ENCODE measurements around the gene OTUB1. TPM values are rescaled to one million over a fixed set of nuclear protein-coding genes. Genes with fewer than 3 reads are reported as not detected.

The OTUB1 gene
- total RNA-seq, 1 experiment from 2014 or later: 87.0 TPM

- Histone ChIP-seq H3K36me3 (ENCODE audit: control insufficient read depth in 1 of 2, insufficient read depth in 2 of 2, low read length in 2 of 2) (peaks cover 11 to 14% of the 10 kb centered on the region in 2 experiments; a peak in 3 of 4 replicates), H3K9me2 (ENCODE audit: insufficient read depth) (no peaks in the 10 kb centered on the region), H4K20me1 (ENCODE audit: insufficient read depth) (no peaks in the 10 kb centered on the region; the same call in 1 of the 2 replicates), H3K4me3 (replicated peaks in 1 of 2; ENCODE audit: low read depth in 1 of 2, low read length in 2 of 2) (no peak overlapping the region), H3K27ac (ENCODE audit: low read depth, low read length) (peak overlapping the region; percentile 3), H3K4me2 (ENCODE audit: low read length) (no peak overlapping the region), H3K79me2 (ENCODE audit: insufficient read depth, low read length) (peaks cover 54% of the 10 kb centered on the region), H3K4me1 (ENCODE audit: control insufficient read depth in 1 of 2, insufficient read depth in 2 of 2, low read length in 2 of 2) (peaks cover 0 to 16% of the 10 kb centered on the region in 2 experiments; a peak in 3 of 4 replicates), H3K9me3 (ENCODE audit: control insufficient read depth in 1 of 2, insufficient read depth in 1 of 2, low read depth in 1 of 2, low read length in 2 of 2) (no peaks in the 10 kb centered on the region), H3K27me3 (ENCODE audit: insufficient read depth, low read length) (no peaks in the 10 kb centered on the region), H2AFZ (ENCODE audit: low read depth, low read length, poor library complexity, severe bottlenecking) (no peak overlapping the region), H3K9ac (ENCODE audit: low read length) (peak overlapping the region; percentile 19; the same call in 1 of the 2 replicates)
- ChIA-PET POLR2A (interaction anchor here (1.2 kb wide), 1 partner anchor 108 kb away, joined by 5 read pairs; no protein-coding TSS in a partner anchor), CTCF (interaction anchor here (1.2 to 4.1 kb wide), 12 partner anchors 10 to 352 kb away, joined by 3 to 66 read pairs (median 4); partner anchors contain the start of genes COX8A, MARK2, RCOR2 and ZFTA), RAD21 (ENCODE audit: low non-redundant PET in 1 of 2, low total read pairs in 2 of 2, uncharacterized antibody in 2 of 2, unreplicated experiment in 2 of 2) (interaction anchor here (1.0 to 1.5 kb wide), 4 partner anchors 11 to 108 kb away, joined by 3 to 10 read pairs (median 4); partner anchors contain the start of gene MARK2 (in 1 of the 2))
- DNase-seq (ENCODE audit: low read depth, low spot score) (no peak), ATAC-seq (no peak)
- TF ChIP-seq EZH2phosphoT487 (IDR thresholded peaks at IDR 0.05; ENCODE audit: borderline replicate concordance): no peak
- no peak for TF ChIP-seq MAX (IDR thresholded peaks at IDR 0.05)
- no peak for TF ChIP-seq FOSL1 (IDR thresholded peaks at IDR 0.05; ENCODE audit: low read depth)
- no peak for TF ChIP-seq JUND (IDR thresholded peaks at IDR 0.05)
- TF ChIP-seq RAD21 (IDR thresholded peaks at IDR 0.05; ENCODE audit: low read depth): no peak
- TF ChIP-seq YY1 (IDR thresholded peaks at IDR 0.05; ENCODE audit: extremely low read depth, insufficient replicate concordance, low read depth, low read length): no peak
- TF ChIP-seq ZFX (IDR thresholded peaks at IDR 0.05): no peak
- no TSS peak for BruUV-seq (replicated peaks)
- intact Hi-C loops (cut with micrococcal nuclease): loop anchor here (1.0 to 2.0 kb wide), 2 partner anchors 108 to 178 kb away; no protein-coding TSS in a partner anchor
Observed at GRCh38 chr11:63944987-63945386, 41.3 kb upstream of the OTUB1 start.

DNA sequence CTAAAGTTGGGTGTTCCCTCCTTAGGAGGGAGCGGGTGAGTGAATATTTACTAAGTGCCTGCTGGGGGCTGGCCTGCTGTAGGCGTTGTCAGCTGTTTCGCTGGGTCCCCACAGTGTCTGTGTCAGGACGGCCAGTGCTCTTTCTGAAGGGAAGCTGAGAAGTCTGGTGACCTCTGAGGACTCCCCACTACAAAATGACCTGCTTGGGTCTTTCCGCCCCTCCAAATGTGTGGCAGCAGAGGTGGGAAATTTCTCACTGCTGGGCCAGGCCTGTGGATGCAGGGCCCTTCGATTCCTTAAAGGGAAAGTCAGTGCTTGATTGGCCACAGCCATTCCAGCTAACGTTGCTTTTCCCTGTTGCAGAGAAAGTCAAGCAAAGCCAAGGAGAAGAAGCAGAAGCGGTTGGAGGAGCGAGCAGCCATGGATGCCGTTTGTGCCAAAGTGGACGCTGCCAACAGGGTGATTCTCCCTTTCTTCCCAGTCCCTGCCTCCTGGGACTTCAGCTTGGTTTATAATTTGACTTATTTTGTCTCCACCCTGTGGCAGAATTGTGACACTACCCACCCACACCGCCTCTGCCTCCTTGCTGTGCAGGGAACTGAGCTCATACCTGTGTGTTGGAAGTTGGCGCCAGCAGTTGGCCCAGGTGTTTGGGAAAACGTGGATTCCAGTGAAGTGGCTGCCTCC, 40.6 kb upstream of the OTUB1 start:
- Histone ChIP-seq H4K20me1 (ENCODE audit: insufficient read depth) (no peaks in the 10 kb centered on the region; the same call in 1 of the 2 replicates), H3K36me3 (ENCODE audit: control insufficient read depth in 1 of 2, insufficient read depth in 2 of 2, low read length in 2 of 2) (peaks cover 11 to 15% of the 10 kb centered on the region in 2 experiments; a peak in 3 of 4 replicates), H3K4me3 (replicated peaks in 1 of 2; ENCODE audit: low read depth in 1 of 2, low read length in 2 of 2) (no peak overlapping the region), H3K9me2 (ENCODE audit: insufficient read depth) (no peaks in the 10 kb centered on the region), H2AFZ (ENCODE audit: low read depth, low read length, poor library complexity, severe bottlenecking) (no peak overlapping the region), H3K9me3 (ENCODE audit: control insufficient read depth in 1 of 2, insufficient read depth in 1 of 2, low read depth in 1 of 2, low read length in 2 of 2) (no peaks in the 10 kb centered on the region), H3K27ac (ENCODE audit: low read depth, low read length) (peak overlapping the region; percentile 3), H3K79me2 (ENCODE audit: insufficient read depth, low read length) (peaks cover 48% of the 10 kb centered on the region), H3K4me2 (ENCODE audit: low read length) (no peak overlapping the region), H3K27me3 (ENCODE audit: insufficient read depth, low read length) (no peaks in the 10 kb centered on the region), H3K9ac (ENCODE audit: low read length) (0 out of 2 replicates have a peak overlapping the region, but pooled peaks have one; percentile 19), H3K4me1 (ENCODE audit: control insufficient read depth in 1 of 2, insufficient read depth in 2 of 2, low read length in 2 of 2) (peaks cover 0 to 12% of the 10 kb centered on the region in 2 experiments; a peak in 2 of 4 replicates)
- peak; percentile 93 for TF ChIP-seq RAD21 (IDR thresholded peaks at IDR 0.05; ENCODE audit: low read depth)
- peak; percentile 65 to 87 (median 75) for TF ChIP-seq CTCF (IDR thresholded peaks at IDR 0.05 in 2 of 3, conservative IDR thresholded peaks at IDR 0.05 in 1 of 3; ENCODE audit: borderline replicate concordance in 1 of 3, insufficient read depth in 1 of 3, low read depth in 2 of 3, low read length in 2 of 3)
- TF ChIP-seq SRF (IDR thresholded peaks at IDR 0.05; ENCODE audit: low read depth): no peak
- no peak for TF ChIP-seq POLR2AphosphoS5 (IDR thresholded peaks at IDR 0.05; ENCODE audit: low read depth, low read length)
- TF ChIP-seq ATF3 (IDR thresholded peaks at IDR 0.05): no peak
- TF ChIP-seq EGR1 (IDR thresholded peaks at IDR 0.05; ENCODE audit: low read depth): no peak
- no peak for TF ChIP-seq ZNF274 (IDR thresholded peaks at IDR 0.05; ENCODE audit: low read depth, low read length)
- TF ChIP-seq MAX (IDR thresholded peaks at IDR 0.05): no peak
- no peak for TF ChIP-seq SIN3A (IDR thresholded peaks at IDR 0.05; ENCODE audit: low read depth)
- TF ChIP-seq ELF1 (IDR thresholded peaks at IDR 0.05; ENCODE audit: borderline replicate concordance, low read depth): no peak
- CTCF ChIA-PET: interaction anchor here (0.6 to 4.1 kb wide), 22 partner anchors 10 to 467 kb away, joined by 3 to 66 read pairs (median 4); partner anchors contain the start of genes COX8A, MARK2, RCOR2 and ZFTA
- no TSS peak for BruUV-seq (replicated peaks)
- DNase-seq (ENCODE audit: low read depth, low spot score) (peak; percentile 36), ATAC-seq (peak; percentile 97)
- POLR2A ChIA-PET: interaction anchor here (1.1 to 1.2 kb wide), 2 partner anchors 28 to 109 kb away, joined by 5 read pairs; partner anchors contain the start of gene RCOR2
- RAD21 ChIA-PET (ENCODE audit: low non-redundant PET in 1 of 2, low total read pairs in 2 of 2, uncharacterized antibody in 2 of 2, unreplicated experiment in 2 of 2): interaction anchor here (0.5 to 1.5 kb wide), 9 partner anchors 11 to 110 kb away, joined by 3 to 10 read pairs (median 4); partner anchors contain the start of gene MARK2 (in 1 of the 2)
- intact Hi-C loops (cut with micrococcal nuclease): loop anchor here (1.0 to 2.0 kb wide), 3 partner anchors 108 to 203 kb away; no protein-coding TSS in a partner anchor
